ENCODE results near the gene FAH. TPM values are rescaled to one million over a fixed set of nuclear protein-coding genes. Genes with fewer than 3 reads are reported as not detected.

FAH gene
- total RNA-seq, 1 donor from 2014 or later: 14.6 TPM

Other genes starting within 250 kb of the FAH start
- not detected for gene BCL2A1, start 181.8 kb upstream of the FAH start, total RNA-seq
- gene ZFAND6, start 93.3 kb upstream of the FAH start, total RNA-seq: 42.8 TPM
- 0.04 TPM for gene CTXND1, start 99.2 kb downstream of the FAH start, total RNA-seq

All from esophagus mucosa (tissue), 1 donor.